CMK (cell line): ENCODE results near the gene PDK2.
A peak's percentile ranks its signal among the peaks of the same experiment; 100 is the strongest.

Experiments
- DNase-seq: peaks from one replicate; pipeline ENCODE4 v3.0.0-alpha.2; 2010; ENCODE audit warnings: low read depth

PDK2 gene

GRCh38 chr17:50079334-50080095 is 15.6 kb upstream of the PDK2 start:
- peak; percentile 59 for DNase-seq

- no peak for DNase-seq
Observed at GRCh38 chr17:50080096-50080480, 15.1 kb upstream of the PDK2 start.

GRCh38 chr17:50080827-50081226 is 14.3 kb upstream of the PDK2 start:
- no peak for DNase-seq

- DNase-seq: no peak
Observed at GRCh38 chr17:50081757-50082156, 13.4 kb upstream of the PDK2 start.

- peak; percentile 54 for DNase-seq
Observed at GRCh38 chr17:50087246-50087911, 7.8 kb upstream of the PDK2 start.

GRCh38 chr17:50087912-50088405 is 7.2 kb upstream of the PDK2 start:
- no peak for DNase-seq

GRCh38 chr17:50088952-50089825 is 6.0 kb upstream of the PDK2 start:
- no peak for DNase-seq

- no peak for DNase-seq
Observed at GRCh38 chr17:50090071-50090470, 5.1 kb upstream of the PDK2 start.

- no peak for DNase-seq
Observed at GRCh38 chr17:50090971-50091917, 3.9 kb upstream of the PDK2 start.

GRCh38 chr17:50091918-50092285 is 3.2 kb upstream of the PDK2 start:
- DNase-seq: no peak

GRCh38 chr17:50093246-50093645 is 1.9 kb upstream of the PDK2 start:
- DNase-seq: no peak

GRCh38 chr17:50093807-50094206 is 1.3 kb upstream of the PDK2 start:
- no peak for DNase-seq

GRCh38 chr17:50094243-50094752 is 853 bp upstream of the PDK2 start:
- DNase-seq: peak; percentile 73

GRCh38 chr17:50095626-50096037 is 481 bp downstream of the PDK2 start:
- no peak for DNase-seq

- DNase-seq: no peak
Observed at GRCh38 chr17:50096092-50096491, 941 bp downstream of the PDK2 start.

- DNase-seq: no peak
Observed at GRCh38 chr17:50096758-50097157, 1.6 kb downstream of the PDK2 start.

GRCh38 chr17:50097455-50097854 is 2.3 kb downstream of the PDK2 start:
- no peak for DNase-seq

- DNase-seq: no peak
Observed at GRCh38 chr17:50097926-50098325, 2.8 kb downstream of the PDK2 start.

GRCh38 chr17:50098583-50098982 is 3.4 kb downstream of the PDK2 start:
- no peak for DNase-seq

GRCh38 chr17:50099003-50099402 is 3.9 kb downstream of the PDK2 start:
- DNase-seq: no peak

GRCh38 chr17:50100480-50100883 is 5.3 kb downstream of the PDK2 start:
- DNase-seq: no peak
